Activated CD4-positive, alpha-beta T cell treated with anti-CD3 and anti-CD28 coated beads for 48 hours (primary cell): ENCODE data around the gene MVP.
"Not testable (repeated sequence)": the region's sequence is repeated elsewhere in the genome, so short reads cannot be mapped to it uniquely, and the experiment has no call there.

Source experiments
- DNase-seq: peaks from one replicate; pipeline ENCODE4 v3.0.0-alpha.2; 2020

The MVP gene

DNA sequence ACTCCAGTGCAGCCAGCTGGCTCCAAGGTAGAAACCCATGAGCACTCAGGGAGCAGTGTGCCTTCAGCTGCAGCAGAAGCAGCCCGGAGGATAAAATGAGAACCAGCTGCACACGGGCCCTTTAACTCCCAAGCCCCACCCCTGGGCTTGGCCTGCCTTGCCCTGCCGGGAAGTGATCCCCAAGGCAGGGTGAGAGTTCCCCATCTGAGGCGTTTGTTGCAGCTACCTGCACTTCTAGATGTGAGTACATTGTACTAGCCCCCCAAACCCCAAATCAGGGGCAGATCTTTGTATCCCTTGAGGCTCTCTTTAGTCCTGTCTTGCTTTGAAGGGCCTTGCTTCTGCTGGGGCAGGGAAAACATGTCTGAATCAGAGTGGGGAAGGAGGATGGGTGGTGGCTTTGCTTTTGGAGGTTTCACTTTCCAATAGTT, at the start of gene MVP:
MVP (plus strand) TSS at position 192 of the 431 bp plus-strand sequence. CDS start 10,088 bp downstream, outside the sequence.
- peak; percentile 72 for DNase-seq

DNA sequence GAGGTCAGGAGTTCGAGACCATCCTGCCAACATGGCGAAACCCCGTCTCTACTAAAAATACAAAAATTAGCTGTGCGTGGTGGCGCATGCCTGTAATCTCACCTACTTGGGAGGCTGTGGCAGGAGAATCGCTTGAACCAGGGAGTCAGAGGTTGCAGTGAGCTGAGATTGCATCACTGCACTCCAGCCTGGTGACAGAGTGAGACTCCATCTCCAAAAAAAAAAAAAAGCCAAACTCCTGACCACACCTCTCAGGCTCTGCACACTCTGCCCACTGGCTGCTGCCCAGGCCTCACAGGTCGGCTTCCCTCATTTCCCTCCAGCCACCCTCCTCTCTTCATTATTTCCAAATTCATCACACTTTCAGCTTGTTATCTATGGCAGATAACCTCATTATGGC, 47.9 kb upstream of the MVP start:
- DNase-seq: not testable (repeated sequence)

DNA sequence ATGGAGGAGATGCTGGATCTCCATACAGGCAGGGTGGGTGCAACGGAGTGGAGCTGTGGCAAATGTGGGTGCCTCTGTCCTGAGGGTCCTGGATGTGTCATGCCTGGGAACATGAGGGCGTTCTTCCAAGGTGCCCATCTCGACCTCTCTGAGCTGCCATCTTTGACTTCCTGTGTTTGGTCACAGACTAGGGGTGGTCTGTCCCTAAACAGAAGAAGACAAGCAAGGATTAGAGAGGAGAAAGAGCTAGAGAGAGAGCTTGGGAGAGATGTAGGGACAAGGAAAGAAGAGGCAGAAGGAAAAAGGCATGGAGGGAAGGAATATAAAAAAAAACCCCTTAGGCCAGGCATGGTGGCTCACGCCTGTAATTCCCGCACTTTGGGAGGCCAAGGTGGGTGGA, 45.5 kb upstream of the MVP start:
- no peak for DNase-seq

DNA sequence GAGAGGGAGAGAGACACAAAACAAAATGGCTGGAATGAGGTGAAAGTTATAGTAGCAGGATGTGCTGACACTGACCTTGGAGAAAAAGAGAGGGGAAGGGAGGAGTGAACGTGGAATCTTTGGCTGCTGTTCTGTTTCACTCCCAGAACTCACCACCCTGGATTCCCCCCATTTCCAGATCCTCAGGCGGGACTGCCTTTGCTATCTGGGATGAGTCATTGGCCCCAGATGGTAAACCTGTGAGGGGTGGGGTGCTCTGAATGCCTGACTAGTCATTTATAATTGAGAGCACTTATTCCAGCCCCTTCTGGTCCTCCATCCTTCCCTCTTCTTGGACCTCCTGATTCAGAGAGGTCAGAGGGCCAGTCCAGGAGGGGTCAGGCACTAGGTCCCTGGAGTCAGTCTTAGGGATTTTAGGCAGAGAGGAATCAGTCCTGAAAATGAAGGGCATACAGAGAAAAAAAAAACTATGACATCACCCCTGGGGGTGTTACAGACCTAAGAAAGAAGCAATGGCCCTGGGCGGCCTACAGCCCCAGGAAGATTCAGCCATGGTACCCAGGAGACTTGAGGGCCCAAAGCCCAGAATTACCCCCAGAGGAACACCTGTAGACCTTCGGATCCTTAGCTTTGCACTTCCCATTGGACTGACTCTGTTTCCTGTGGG, 44.4 kb upstream of the MVP start:
- no peak for DNase-seq

DNA sequence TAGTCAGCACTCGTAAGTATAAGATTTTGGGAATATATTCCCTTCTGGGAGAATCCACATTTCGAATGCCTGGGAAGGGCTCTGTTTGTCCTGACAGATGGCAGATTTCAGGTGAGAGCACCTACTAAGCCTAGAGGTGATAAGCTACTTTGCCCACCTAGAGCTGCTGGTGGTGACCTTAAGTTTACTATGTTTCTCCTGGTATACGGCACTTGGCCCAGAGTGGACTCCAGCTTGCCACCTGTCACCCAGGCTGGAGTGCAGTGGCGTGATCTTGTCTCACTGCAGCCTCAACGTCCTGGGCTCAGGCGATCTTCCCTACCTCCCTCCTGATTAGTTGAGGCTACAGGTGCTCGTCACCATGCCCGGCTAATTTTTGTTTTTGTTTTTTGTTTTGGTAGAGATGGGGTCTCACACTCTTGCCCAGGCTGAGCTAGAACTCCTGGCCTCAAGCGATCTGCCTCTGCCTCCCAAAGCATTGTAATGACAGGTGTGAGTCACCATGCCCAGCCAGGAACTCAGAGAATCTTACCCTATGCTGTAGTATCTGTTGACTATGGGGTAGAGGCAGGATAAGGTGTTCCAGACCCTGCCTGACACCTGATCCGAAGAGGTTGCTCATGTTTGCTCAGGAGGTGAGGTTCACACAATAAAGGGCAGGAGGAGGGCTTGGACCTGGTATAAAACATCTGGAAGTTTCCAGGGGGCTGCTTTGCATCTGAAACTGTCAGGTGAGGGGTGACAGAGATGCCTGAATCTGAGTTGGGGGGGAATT, 42.5 kb upstream of the MVP start, which contains the start of gene ZG16:
ZG16 (plus strand) TSS at position 681 of the 775 bp plus-strand sequence. CDS start 1,011 bp downstream, outside the sequence.
- no peak for DNase-seq

DNA sequence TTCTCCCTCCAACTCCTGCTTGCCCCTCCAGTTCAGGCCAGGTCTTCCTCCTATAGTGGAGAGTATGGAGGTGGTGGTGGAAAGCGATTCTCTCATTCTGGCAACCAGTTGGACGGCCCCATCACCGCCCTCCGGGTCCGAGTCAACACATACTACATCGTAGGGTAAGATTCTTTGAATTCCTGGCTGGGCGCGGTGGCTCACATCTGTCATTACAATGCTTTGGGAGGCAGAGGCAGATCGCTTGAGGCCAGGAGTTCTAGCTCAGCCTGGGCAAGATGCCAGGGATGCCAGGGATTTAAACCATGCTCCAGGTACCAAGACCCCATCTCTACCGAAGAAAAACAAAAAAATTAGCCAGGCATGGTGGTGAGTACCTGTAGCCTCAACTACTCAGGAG, 40.8 kb upstream of the MVP start:
- no peak for DNase-seq

DNA sequence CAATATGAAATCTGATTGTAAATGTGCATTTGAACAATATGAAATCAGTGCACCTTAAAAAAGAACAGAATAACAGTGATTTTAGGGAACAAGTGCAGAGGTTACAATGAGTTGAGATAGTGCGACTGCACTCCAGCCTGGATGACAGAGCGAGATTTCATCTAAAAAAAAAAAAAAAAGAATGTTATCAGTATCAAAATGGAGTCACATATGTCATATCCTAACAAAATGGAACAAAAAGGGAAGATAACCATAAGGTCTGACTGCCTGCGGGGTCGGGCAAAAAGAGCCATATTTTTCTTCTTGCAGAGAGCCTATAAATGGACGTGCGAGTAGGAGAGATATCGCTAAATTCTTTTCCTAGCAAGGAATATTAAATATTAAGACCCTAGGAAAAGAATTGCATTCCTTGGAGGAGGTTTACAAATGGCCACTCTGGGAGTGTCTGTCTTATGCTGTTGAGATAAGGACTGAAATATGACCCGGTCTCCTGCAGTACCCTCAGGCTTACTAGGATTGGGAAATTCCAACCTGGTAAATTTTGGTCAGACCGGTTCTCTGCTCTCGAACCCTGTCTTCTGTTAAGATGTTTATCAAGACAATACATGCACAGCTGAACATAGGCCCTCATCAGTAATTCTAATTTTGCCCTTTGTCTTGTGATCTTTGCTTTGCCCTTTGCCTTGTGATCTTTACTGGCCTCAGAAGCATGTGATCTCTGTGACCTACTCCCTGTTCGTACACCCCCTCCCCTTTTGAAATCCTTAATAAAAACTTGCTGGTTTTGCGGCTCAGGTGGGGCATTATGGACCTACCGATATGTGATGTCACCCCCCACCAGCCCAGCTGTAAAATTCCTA, 36.9 kb upstream of the MVP start:
- not testable (repeated sequence) for DNase-seq

DNA sequence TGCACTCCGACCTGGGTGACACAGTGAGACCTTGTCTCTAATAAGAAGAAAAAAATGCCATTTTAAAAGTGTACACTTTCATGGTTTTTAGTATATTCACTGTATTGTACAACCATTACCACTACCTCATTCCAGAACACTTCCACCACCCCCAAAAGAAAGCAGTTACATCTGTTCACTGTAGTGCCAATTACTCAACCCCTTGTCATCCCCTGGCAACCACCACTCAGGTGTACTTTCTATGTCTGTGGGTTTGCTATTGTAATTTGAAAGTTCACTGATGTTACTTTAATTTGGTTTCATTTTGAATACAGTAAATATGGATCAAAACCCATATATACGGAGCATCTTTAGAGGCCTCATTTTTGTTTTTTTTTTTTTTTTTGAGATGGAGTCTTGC, 36.1 kb upstream of the MVP start:
- peak; percentile 58 for DNase-seq

DNA sequence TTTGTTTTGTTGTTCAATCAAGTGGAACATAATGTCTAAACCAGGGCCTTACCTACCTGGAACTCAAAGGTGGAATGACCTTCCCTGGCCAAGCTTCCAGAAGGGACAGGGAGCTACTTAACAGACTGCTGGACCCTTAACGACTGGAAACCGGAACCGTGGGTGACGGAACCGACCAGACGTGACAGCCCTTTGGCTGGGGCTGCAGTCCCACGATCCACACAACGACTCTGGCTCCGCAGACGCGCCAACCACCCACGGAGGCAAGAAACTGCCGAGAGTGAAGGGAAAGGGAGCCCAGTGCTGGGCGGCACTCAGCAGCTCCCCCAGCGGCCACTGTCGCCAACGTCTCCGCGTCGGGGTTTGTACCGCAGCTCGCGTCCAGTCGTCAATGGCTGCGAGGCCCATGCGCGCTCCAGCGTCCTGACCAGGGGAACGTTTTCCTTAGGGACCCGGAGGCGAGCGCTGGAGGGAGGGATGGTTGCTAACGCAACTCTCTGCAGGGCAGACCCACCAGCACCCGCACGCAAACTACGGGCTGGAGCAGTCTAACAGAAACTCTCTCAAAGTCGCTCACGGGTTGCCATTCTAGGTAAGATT, 35.3 kb upstream of the MVP start:
- DNase-seq: peak; percentile 86

DNA sequence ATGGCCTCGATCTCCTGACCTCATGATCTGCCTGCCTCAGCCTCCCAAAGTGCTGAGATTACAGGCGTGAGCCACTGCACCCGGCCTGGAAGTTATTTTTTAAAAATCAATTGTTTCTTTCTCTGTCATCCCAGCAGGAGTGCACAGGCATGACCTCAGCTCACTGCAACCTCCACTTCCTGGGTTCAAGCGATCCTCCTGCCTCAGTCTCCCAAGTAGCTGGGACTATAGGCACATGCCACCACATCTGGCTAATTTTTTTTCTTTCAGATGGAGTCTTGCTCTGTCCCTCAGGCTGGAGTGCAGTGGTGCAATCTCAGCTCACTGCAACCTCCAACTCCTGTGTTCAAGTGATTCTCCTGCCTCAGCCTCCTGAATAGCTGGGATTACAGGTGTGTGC, 33.1 kb upstream of the MVP start:
- DNase-seq: not testable (repeated sequence)

DNA sequence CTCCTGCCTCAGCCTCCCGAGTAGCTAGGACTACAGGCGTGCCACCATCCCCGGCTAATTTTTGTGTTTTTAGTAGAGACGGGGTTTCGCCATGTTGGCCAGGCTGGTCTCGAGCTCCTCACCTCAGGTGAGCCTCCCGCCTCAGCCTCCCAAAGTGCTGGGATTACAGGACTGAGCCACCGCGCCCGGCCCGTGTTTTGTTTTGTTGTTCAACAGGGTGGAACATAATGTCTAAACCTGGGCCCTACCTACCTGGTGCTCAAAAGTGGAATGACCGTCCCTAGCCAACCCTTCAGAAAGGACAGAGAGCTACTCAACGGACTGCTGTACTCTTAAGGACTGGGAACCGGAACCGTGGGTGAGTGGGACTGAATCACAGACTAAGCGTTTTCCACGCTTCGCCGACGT, 30.5 kb upstream of the MVP start:
- DNase-seq: no peak

DNA sequence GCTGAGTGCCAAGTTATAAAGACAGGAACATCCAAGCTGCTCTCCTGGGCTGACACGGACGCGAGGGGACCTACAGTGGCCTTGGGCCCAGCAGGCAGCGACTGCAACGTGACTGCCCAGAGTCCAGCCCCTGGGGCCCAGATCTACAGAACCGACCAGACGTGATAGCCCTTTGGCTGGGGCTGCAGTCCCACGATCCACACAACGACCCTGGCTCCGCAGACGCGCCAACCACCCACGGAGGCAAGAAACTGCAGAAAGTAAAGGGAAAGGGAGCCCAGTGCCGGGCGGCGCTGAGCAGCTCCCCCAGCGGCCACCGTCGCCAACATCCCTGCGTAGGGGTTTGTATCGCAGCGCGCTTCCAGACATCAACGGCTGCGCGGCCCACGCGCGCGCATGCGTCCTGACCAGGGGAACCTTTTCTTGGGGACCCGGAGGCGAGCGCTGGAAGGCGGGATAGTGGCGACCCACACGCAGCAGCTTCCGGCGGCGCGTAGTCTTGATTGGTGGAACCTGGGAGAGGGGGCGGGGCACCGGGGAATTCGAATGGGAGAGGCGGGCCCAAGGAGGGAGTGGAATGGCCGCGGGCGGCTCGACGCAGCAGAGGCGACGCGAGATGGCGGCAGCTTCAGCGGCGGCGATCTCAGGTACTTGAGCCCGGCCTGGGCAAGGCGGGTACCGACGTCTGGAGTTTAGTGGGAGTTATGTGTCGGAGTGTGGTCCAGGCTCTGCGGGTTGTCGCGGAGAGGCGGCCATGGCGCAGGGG, 29.9 kb upstream of the MVP start, which contains the start of gene KIF22:
KIF22 (plus strand) TSS at position 569 of the 766 bp plus-strand sequence; CDS start at position 578, 9 bp downstream.
- DNase-seq: peak; percentile 100

DNA sequence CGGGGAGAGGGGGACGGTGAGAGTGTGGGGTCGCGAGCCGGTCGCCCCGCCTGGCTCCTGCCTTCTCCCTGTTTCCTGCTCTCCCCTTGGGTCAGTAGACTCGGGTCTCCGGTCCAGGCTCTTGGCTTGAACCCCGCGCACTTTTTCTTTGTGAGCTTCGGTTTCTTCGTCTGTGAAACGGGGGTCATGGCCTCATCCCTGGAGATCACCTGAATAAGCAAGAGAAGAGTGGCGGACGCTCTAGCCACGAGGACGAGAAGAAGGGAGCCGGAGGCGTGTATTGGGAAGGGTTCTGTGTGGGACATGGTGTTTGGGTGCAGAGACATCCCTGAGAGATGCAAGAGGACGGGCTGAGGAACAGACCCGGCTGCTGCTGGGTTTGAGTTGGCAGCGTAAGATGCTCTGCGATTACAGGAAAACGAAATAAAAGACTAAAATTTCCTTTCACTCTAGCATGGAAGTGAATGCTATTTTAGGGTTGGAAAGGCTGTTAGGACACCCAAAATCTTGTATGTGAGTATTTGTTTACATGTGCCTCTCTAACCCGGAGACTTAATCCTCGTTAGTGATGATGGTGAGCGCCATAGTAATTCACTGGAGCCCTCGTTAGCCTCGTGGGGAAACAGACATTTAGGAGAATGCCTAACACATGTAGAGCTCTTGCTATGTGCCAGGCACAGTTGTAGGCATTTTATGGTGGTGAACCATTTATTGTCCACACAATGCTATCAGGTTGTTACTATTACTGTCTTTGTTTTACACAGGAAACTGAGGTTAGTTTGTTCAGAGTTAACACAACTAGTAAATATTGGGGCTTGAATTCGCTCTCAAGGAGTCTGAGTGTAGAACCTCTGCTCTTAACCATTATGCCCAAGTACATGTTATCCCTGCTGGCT, 29.1 kb upstream of the MVP start:
- no peak for DNase-seq

DNA sequence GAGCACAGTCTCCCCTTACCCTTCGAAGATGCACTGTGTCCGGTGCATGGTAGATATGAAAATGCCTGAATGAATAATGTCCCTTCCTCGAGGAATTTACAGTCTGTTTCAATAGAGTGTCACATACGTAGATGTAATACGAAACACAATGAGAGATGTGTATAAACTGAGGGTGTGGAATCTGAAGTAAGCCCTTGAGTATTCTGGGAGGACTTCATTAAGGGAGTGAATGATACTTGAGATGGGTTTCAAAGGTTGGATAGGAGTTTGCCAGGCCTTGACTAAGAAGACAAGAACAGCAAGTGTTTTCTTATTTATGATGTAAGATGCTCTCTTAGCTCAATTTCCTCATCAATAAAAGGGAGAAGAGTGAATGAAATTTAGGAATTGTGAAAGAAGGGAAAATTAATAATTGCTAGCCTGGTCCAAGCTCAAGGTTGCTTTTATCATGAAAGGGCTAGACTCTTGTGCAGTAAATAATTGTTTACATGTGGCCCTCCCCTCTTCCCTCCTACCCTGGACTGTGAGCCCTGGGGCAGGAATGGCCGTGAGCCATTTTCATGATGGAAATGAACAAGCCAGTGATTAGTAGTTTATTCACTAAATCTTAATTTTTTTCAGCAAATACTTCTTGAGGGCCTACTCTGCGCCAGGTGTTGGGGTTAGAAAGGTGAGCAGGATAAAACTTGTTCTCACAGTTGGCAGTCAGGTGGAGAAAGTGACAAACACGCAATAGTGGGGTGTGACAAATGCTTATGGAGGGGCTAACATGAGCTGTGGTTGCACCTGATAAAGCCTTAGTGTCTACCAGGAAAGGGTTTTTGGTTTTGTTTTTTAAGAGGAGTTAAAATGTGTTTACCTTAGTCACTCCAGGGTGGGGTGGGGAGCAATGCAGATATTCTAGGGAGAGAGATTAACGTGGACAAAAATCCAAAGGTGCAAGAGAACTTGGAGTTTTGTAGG, 28.1 kb upstream of the MVP start:
- no peak for DNase-seq

DNA sequence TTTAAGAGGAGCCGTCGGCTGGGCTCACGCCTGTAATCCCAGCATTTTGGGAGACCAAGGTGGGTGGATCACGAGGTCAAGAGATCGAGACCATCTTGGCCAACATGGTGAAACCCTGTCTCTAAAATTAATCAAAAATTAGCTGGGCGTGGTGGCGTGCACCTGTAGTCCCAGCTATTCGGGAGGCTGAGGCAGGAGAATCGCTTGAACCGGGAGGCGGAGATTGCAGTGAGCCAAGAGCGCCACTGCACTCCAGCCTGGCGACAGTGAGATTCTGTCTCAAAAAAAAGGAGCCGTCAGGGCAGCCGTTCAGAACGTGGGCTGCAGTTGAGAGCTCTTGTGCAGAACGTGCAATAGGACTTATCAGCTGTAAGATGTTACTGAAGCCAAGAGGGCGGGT, 27.1 kb upstream of the MVP start:
- DNase-seq: not testable (repeated sequence)

DNA sequence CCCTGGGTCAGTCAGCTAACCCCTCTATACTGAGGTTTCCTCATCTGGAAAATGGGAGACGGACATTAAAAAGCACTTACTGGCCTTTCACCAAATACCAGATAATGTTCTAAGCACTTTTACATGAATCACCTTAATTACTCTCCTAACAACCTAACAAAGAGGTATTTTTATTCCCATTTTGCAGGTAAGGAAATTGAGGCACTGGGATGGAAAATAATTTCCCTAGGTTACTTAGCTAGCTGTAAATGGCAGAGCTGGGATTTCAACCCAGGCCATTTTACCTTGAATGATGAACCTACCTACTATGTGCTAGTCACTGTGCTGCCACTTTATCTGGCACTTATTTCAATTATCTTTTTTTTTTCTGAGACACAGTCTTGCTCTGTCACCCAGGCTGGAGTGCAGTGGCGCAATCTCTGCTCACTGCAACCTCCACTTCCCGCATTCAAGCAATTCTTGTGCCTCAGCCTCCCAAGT, 26.0 kb upstream of the MVP start:
- DNase-seq: no peak

DNA sequence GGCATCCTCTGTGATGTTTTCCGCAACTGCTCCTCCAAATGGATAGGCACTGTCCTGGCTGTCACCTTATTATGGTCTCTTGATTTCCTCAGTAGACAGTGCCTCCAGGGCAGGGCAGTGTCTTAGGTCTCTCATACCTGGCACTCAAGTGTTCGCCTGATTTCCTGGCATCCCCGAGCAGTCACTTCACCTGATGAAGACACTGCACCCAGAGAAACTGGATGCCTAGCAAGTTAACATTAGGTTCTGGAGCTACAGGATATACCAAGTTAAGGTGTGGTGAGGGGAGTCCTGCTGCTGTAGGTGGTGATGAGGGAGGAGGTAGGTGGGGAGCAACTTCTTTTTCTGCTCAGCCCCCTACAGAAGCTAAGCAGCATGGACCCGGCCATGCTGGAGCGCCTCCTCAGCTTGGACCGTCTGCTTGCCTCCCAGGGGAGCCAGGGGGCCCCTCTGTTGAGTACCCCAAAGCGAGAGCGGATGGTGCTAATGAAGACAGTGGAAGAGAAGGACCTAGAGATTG, 17.8 kb upstream of the MVP start:
- DNase-seq: no peak

DNA sequence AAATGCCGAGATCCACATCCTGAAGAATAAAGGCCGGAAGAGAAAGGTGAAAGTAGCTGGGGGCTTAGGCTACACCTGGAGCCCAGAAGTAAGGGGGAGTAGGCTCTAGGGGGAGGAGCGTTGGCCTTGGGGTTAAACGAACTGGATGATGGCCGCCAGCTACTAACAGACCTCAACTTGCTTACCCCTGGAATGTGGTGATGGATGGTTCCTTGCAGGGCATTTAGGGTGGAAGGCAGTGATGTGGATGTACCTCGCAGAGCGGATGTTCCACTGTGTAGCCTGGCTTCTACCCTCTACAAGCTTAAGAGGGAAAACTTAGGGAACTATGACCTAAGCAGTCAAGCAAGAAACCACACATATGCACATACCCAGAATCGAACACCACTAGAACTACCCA, 16.2 kb upstream of the MVP start:
- no peak for DNase-seq
